NCI-H146 treated with DMSO at 0.1 percent for 48 hours (cell line): Measurements from ENCODE around the gene SLC19A1.
"Not testable (repeated sequence)": the region's sequence is repeated elsewhere in the genome, so short reads cannot be mapped to it uniquely, and the experiment has no call there.

Experiments
- DNase-seq: peaks from one replicate; lab custom pipeline; 2025; ENCODE audit not compliant: unreplicated experiment; lab: John Stamatoyannopoulos, UW

The SLC19A1 gene

GRCh38 chr21:45533846-45534635 is 8.2 kb downstream of the SLC19A1 start:
- DNase-seq = no peak

GRCh38 chr21:45533361-45533845 is 8.8 kb downstream of the SLC19A1 start:
- no peak for DNase-seq

GRCh38 chr21:45532826-45533360 is 9.3 kb downstream of the SLC19A1 start:
- DNase-seq = no peak

- DNase-seq = no peak
Measured at GRCh38 chr21:45531393-45532215, 10.6 kb downstream of the SLC19A1 start.

- not testable (repeated sequence) for DNase-seq
Measured at GRCh38 chr21:45531114-45531392, 11.2 kb downstream of the SLC19A1 start.

- DNase-seq = no peak
Measured at GRCh38 chr21:45530423-45531113, 11.7 kb downstream of the SLC19A1 start.

GRCh38 chr21:45529785-45530422 is 12.3 kb downstream of the SLC19A1 start:
- no peak for DNase-seq

- DNase-seq = no peak
Measured at GRCh38 chr21:45528981-45529784, 13.1 kb downstream of the SLC19A1 start.

GRCh38 chr21:45528028-45528705 is 14.1 kb downstream of the SLC19A1 start:
- no peak for DNase-seq

- DNase-seq = not testable (repeated sequence)
Measured at GRCh38 chr21:45527151-45527999, 14.9 kb downstream of the SLC19A1 start.

GRCh38 chr21:45525910-45526306 is 16.3 kb downstream of the SLC19A1 start:
- no peak for DNase-seq

GRCh38 chr21:45525153-45525909 is 16.9 kb downstream of the SLC19A1 start:
- DNase-seq = no peak

GRCh38 chr21:45524756-45525152 is 17.5 kb downstream of the SLC19A1 start:
- DNase-seq = no peak

GRCh38 chr21:45523411-45524101 is 18.7 kb downstream of the SLC19A1 start:
- DNase-seq = no peak

GRCh38 chr21:45522986-45523385 is 19.3 kb downstream of the SLC19A1 start:
- DNase-seq = no peak

- DNase-seq = no peak
Measured at GRCh38 chr21:45522381-45522780, 19.9 kb downstream of the SLC19A1 start.

- DNase-seq = no peak
Measured at GRCh38 chr21:45521241-45521640, 21.0 kb downstream of the SLC19A1 start.
